HEK293 (cell line): Measurements from ENCODE around the gene STX4.

ENCODE experiments used
- GFI1B ChIP-seq: fragments of 450-650 bp; formaldehyde crosslinking; IDR thresholded peaks from 2 replicates; pipeline ENCODE4 v1.5.1; 2016; ENCODE audit warnings: missing biosample characterization, missing genetic modification characterization
- PATZ1 ChIP-seq: fragments of 450-650 bp; formaldehyde crosslinking; IDR thresholded peaks from 2 replicates; pipeline ENCODE4 v1.5.1; 2016; ENCODE audit warnings: missing biosample characterization, missing genetic modification characterization
- ZNF544 ChIP-seq: fragments of 450-650 bp; formaldehyde crosslinking; IDR thresholded peaks from 2 replicates; pipeline ENCODE4 v1.5.0; 2017; ENCODE audit warnings: missing biosample characterization, missing genetic modification characterization
- ZNF747 ChIP-seq: fragments of 450-650 bp; formaldehyde crosslinking; IDR thresholded peaks from 2 replicates; pipeline ENCODE4 v1.5.1; 2016; ENCODE audit warnings: missing biosample characterization, missing genetic modification characterization

The STX4 gene

GRCh38 chr16:31089199-31089598, 55.8 kb downstream of the STX4 start (continued):
- no peak for TF ChIP-seq ZNF544 (tag by site-specific recombination)
- no peak for TF ChIP-seq GFI1B (tag by site-specific recombination)
- no peak for TF ChIP-seq PATZ1 (tag by site-specific recombination)
- no peak for TF ChIP-seq ZNF747 (tag by site-specific recombination)
